Caco-2 (cell line): Measurements from ENCODE around the gene ALPL. TPM values are rescaled to one million over a fixed set of nuclear protein-coding genes. Genes with fewer than 3 reads are reported as not detected.

Experiments
- BruUV-seq: library from RNA; stranded (reverse); fragments of 400-500 nt; replicated peaks from 2 replicates; lab custom pipeline; 2021; lab: Mats Ljungman, UMichigan
- CTCF ChIA-PET: fragments of 300-600 bp; sonication (Branson Sonifier 250); formaldehyde crosslinking; loops from one replicate; lab custom pipeline; 2022; ENCODE audit warnings: antibody characterized with exemption; lab: Charles Lee
- POLR2A ChIA-PET: fragments of 300-600 bp; sonication (Branson Sonifier 250); formaldehyde crosslinking; loops from one replicate; lab custom pipeline; 2022; ENCODE audit warnings: antibody characterized with exemption; lab: Charles Lee
- DNase-seq, 2 experiments: peaks; one replicate each; pipeline versions ENCODE4 v3.0.0 to v3.0.0-alpha.2; 2020 to 2022
- H3K27me3 ChIP-seq: replicated peaks from 2 replicates; pipeline ENCODE4 v1.6.0; 2011; ENCODE audit warnings: low read length; ENCODE audit not compliant: control insufficient read depth, insufficient read depth
- H3K36me3 ChIP-seq: 2 replicates; pipeline ENCODE4 v1.5.1; 2011; ENCODE audit warnings: low read length; ENCODE audit not compliant: control insufficient read depth, insufficient read depth
- H3K4me1 ChIP-seq: fragments of 250-450 bp; sonication (Bioruptor Pico); 2 replicates; pipeline ENCODE4 v1.5.1; 2020; ENCODE audit warnings: mild to moderate bottlenecking
- H3K4me3 ChIP-seq: 2 replicates; pipeline ENCODE4 v1.5.1; 2011; ENCODE audit warnings: low read depth, mild to moderate bottlenecking, control low read depth, low read length
- H3K9me3 ChIP-seq: fragments of 250-450 bp; sonication (Bioruptor Pico); 2 replicates; pipeline ENCODE4 v1.5.1; 2020; ENCODE audit warnings: mild to moderate bottlenecking, moderate library complexity
- H3K27ac Mint-ChIP-seq: one replicate; pipeline ENCODE4 v1.8.0; 2022; ENCODE audit warnings: mixed read lengths; ENCODE audit not compliant: unreplicated experiment
- H3K27me3 Mint-ChIP-seq: one replicate; pipeline ENCODE4 v1.8.0; 2022; ENCODE audit warnings: mixed read lengths; ENCODE audit not compliant: insufficient read depth, unreplicated experiment
- H3K36me3 Mint-ChIP-seq: one replicate; pipeline ENCODE4 v1.8.0; 2022; ENCODE audit warnings: mild to moderate bottlenecking, mixed read lengths; ENCODE audit not compliant: insufficient read depth, unreplicated experiment
- H3K4me1 Mint-ChIP-seq: one replicate; pipeline ENCODE4 v1.8.0; 2022; ENCODE audit warnings: low read depth, mixed read lengths; ENCODE audit not compliant: unreplicated experiment
- H3K4me3 Mint-ChIP-seq: one replicate; pipeline ENCODE4 v1.8.0; 2022; ENCODE audit warnings: mild to moderate bottlenecking, moderate library complexity, mixed read lengths; ENCODE audit not compliant: unreplicated experiment
- H3K9me3 Mint-ChIP-seq: one replicate; pipeline ENCODE4 v1.8.0; 2022; ENCODE audit warnings: mixed read lengths; ENCODE audit not compliant: unreplicated experiment
- intact Hi-C: fragments of 100-400 bp; cut with micrococcal nuclease; formaldehyde crosslinking; loops from one replicate; pipeline ENCODE4 v1.10.0; 2022; ENCODE audit not compliant: unreplicated experiment
- total RNA-seq: library from RNA; stranded (reverse); gene quantifications from 2 replicates; pipeline ENCODE4 v1.2.3, GENCODE V29; 2022
- TF ChIP-seq, protein P1 (sequence below), 2 experiments: fragments of 200-600 bp in 1 of 2; IDR thresholded peaks; 1 replicate in 1 of 2; 2 replicates in 1 of 2; pipeline versions ENCODE4 v1.5.1 to v1.8.0; 2011 to 2022; ENCODE audit warnings: antibody characterized with exemption in 1 of 2, control low read depth in 1 of 2, inconsistent platforms in 1 of 2, low read depth in 1 of 2, low read length in 1 of 2, mild to moderate bottlenecking in 1 of 2, moderate library complexity in 1 of 2; ENCODE audit not compliant: insufficient read depth in 1 of 2, severe bottlenecking in 1 of 2, unreplicated experiment in 1 of 2

ALPL gene
- total RNA-seq, 1 experiment from 2014 or later = 0.79 TPM

DNA sequence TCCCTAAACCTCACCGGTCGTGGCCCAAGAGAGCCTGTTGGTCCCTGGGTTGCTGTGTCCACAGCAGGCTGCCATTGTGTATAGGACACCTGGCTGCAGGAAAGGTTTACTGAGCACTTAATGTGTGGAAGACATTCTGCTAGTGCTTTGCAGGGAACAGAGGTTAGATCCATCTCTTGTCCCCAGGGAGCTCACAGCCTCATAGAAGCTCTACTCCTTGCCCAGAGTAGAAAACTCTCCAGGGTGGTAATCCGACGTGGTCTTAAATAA lies 16.9 kb upstream of the ALPL start:
- peaks cover 5% of the 10 kb centered on the region; the same call in 1 of the 2 replicates for H3K9me3 ChIP-seq
- H3K27me3 ChIP-seq = no peaks in the 10 kb centered on the region
- no peaks in the 10 kb centered on the region for H3K27me3 Mint-ChIP-seq
- no TSS peak for BruUV-seq
- no peaks in the 10 kb centered on the region for H3K4me1 ChIP-seq
- H3K4me3 Mint-ChIP-seq = no peak overlapping the region
- H3K27ac Mint-ChIP-seq = no peak overlapping the region
- ChIA-PET POLR2A (no interaction called here), CTCF (interaction anchor here (0.6 kb wide), 1 partner anchor 122 kb away, joined by 3 read pairs; no protein-coding TSS in a partner anchor)
- TF ChIP-seq, protein P1, sequence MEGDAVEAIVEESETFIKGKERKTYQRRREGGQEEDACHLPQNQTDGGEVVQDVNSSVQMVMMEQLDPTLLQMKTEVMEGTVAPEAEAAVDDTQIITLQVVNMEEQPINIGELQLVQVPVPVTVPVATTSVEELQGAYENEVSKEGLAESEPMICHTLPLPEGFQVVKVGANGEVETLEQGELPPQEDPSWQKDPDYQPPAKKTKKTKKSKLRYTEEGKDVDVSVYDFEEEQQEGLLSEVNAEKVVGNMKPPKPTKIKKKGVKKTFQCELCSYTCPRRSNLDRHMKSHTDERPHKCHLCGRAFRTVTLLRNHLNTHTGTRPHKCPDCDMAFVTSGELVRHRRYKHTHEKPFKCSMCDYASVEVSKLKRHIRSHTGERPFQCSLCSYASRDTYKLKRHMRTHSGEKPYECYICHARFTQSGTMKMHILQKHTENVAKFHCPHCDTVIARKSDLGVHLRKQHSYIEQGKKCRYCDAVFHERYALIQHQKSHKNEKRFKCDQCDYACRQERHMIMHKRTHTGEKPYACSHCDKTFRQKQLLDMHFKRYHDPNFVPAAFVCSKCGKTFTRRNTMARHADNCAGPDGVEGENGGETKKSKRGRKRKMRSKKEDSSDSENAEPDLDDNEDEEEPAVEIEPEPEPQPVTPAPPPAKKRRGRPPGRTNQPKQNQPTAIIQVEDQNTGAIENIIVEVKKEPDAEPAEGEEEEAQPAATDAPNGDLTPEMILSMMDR (IDR thresholded peaks at IDR 0.05; ENCODE audit: insufficient read depth in 1 of 2, low read depth in 1 of 2, low read length in 1 of 2, severe bottlenecking in 1 of 2, unreplicated experiment in 1 of 2) = no peak
- peaks cover 10% of the 10 kb centered on the region for H3K9me3 Mint-ChIP-seq
- H3K4me3 ChIP-seq = no peak overlapping the region
- no peaks in the 10 kb centered on the region for H3K36me3 Mint-ChIP-seq
- no peaks in the 10 kb centered on the region for H3K4me1 Mint-ChIP-seq
- intact Hi-C loops = no loop called here
- H3K36me3 ChIP-seq = no peaks in the 10 kb centered on the region
- no peak for DNase-seq

DNA sequence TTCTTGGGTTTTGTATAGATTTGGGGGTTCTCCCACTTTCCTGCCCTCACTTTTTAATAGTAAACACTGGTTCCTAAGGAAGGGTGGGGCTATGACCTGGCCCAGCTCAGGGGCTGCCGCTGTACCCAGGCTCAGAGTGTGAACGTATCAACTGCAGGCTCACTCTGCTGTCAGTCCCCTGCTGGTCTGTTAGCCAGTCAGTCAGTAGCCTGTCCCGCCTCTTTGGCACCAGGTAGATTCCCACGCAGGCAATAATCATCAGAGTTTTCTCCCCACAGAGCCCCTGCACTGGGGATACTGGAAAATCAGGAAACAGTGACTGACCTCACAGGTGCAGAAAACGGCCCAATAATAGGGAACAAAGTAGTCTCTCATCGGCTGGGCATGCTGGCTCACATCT lies 15.0 kb upstream of the ALPL start:
- intact Hi-C loops = no loop called here
- no peaks in the 10 kb centered on the region for H3K36me3 ChIP-seq
- no peaks in the 10 kb centered on the region for H3K27me3 Mint-ChIP-seq
- no peaks in the 10 kb centered on the region for H3K4me1 Mint-ChIP-seq
- CTCF ChIA-PET = no interaction called here
- TF ChIP-seq, protein P1 (IDR thresholded peaks at IDR 0.05; ENCODE audit: insufficient read depth in 1 of 2, low read depth in 1 of 2, low read length in 1 of 2, severe bottlenecking in 1 of 2, unreplicated experiment in 1 of 2) = no peak
- BruUV-seq = no TSS peak
- peaks cover 1% of the 10 kb centered on the region for H3K9me3 Mint-ChIP-seq
- POLR2A ChIA-PET = no interaction called here
- H3K4me1 ChIP-seq = peaks cover 4% of the 10 kb centered on the region; the same call in 1 of the 2 replicates
- peaks cover 6% of the 10 kb centered on the region; the same call in 1 of the 2 replicates for H3K9me3 ChIP-seq
- no peak overlapping the region for H3K4me3 ChIP-seq
- DNase-seq = no peak
- no peaks in the 10 kb centered on the region for H3K27me3 ChIP-seq
- H3K27ac Mint-ChIP-seq = no peak overlapping the region
- H3K4me3 Mint-ChIP-seq = no peak overlapping the region
- no peaks in the 10 kb centered on the region for H3K36me3 Mint-ChIP-seq

DNA sequence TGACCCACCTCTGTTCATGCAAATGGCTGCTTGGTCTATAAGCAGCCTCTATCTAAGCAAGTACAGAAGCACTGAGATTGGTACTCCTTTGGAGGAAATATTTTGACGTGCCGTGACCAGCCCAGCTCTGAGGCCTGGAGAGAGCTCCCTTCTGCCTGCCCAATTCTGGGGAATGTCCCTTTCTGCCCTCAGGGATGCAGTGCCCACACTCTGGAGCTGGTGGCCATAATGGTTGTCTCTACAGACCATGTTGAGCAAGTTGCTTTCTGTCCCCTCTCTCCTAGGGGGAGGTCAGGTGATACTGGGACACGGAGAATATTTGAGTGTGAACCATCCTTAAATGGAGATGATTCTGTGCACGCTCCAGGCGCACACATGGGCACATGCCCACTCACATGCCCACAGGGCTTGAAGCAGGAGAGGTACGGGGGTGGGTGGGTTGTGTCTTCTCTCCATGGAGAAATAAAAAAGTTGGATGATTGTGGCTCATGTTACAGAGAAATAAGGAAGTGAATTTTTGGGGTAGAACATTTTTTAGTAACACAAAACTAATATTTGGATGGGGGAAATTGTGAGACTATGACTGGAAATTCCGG lies 13.9 kb upstream of the ALPL start:
- Histone ChIP-seq H3K9me3 (peaks cover 11% of the 10 kb centered on the region; the same call in 1 of the 2 replicates), H3K27me3 (no peaks in the 10 kb centered on the region), H3K4me3 (no peak overlapping the region), H3K36me3 (no peaks in the 10 kb centered on the region), H3K4me1 (peaks cover 4% of the 10 kb centered on the region; the same call in 1 of the 2 replicates)
- H3K36me3 Mint-ChIP-seq = no peaks in the 10 kb centered on the region
- DNase-seq = no peak
- TF ChIP-seq, protein P1 (IDR thresholded peaks at IDR 0.05; ENCODE audit: insufficient read depth in 1 of 2, low read depth in 1 of 2, low read length in 1 of 2, severe bottlenecking in 1 of 2, unreplicated experiment in 1 of 2) = no peak
- no peak overlapping the region for H3K4me3 Mint-ChIP-seq
- intact Hi-C loops = no loop called here
- no peak overlapping the region for H3K27ac Mint-ChIP-seq
- H3K9me3 Mint-ChIP-seq = no peaks in the 10 kb centered on the region
- H3K4me1 Mint-ChIP-seq = no peaks in the 10 kb centered on the region
- no peaks in the 10 kb centered on the region for H3K27me3 Mint-ChIP-seq
- CTCF ChIA-PET = no interaction called here
- no TSS peak for BruUV-seq
- POLR2A ChIA-PET = no interaction called here
